DOHH2 (cell line): Measurements from ENCODE around the gene PKM.

ENCODE experiments used
- H3F3A ChIP-seq: fragments of 200-600 bp; sonication (generic), shearing (Covaris generic); 2 replicates; pipeline ENCODE4 v1.6.0; 2016; ENCODE audit warnings: antibody characterized with exemption, mild to moderate bottlenecking; ENCODE audit not compliant: control insufficient read depth, insufficient read depth
- H3K27ac ChIP-seq: fragments of 200-600 bp; sonication (generic); 2 replicates; pipeline ENCODE4 v1.5.1; 2014; ENCODE audit warnings: low read depth, mild to moderate bottlenecking, low read length, moderate library complexity
- H3K27me3 ChIP-seq: fragments of 200-600 bp; sonication (generic); 2 replicates; pipeline ENCODE4 v1.6.1; 2014; ENCODE audit warnings: mild to moderate bottlenecking, low read length, mixed read lengths; ENCODE audit not compliant: control insufficient read depth
- H3K36me3 ChIP-seq: fragments of 200-600 bp; sonication (generic); 2 replicates; pipeline ENCODE4 v1.6.1; 2014; ENCODE audit warnings: mild to moderate bottlenecking, low read length, moderate library complexity, mixed read lengths; ENCODE audit not compliant: control insufficient read depth
- H3K4me1 ChIP-seq: fragments of 200-600 bp; sonication (generic); 2 replicates; pipeline ENCODE4 v1.6.1; 2014; ENCODE audit warnings: mild to moderate bottlenecking, low read length, mixed read lengths; ENCODE audit not compliant: control insufficient read depth
- H3K4me2 ChIP-seq: fragments of 200-600 bp; sonication (generic); 2 replicates; pipeline ENCODE4 v1.6.0; 2014; ENCODE audit warnings: mild to moderate bottlenecking, low read length, moderate library complexity
- H3K4me3 ChIP-seq: fragments of 200-600 bp; sonication (generic); 2 replicates; pipeline ENCODE4 v1.5.1; 2014; ENCODE audit warnings: mild to moderate bottlenecking, low read length, mixed read lengths
- H3K79me2 ChIP-seq: fragments of 200-600 bp; sonication (generic); 2 replicates; pipeline ENCODE4 v1.6.1; 2014; ENCODE audit warnings: mild to moderate bottlenecking, low read length, mixed read lengths; ENCODE audit not compliant: control insufficient read depth
- H3K9me2 ChIP-seq: fragments of 200-600 bp; sonication (generic); replicated peaks from 2 replicates; pipeline ENCODE4 v1.6.1; 2014; ENCODE audit warnings: mild to moderate bottlenecking, low read length, mixed read lengths; ENCODE audit not compliant: control insufficient read depth
- H3K9me3 ChIP-seq: fragments of 200-600 bp; sonication (generic); 2 replicates; pipeline ENCODE4 v1.6.1; 2014; ENCODE audit warnings: antibody characterized with exemption, low read length, mixed read lengths; ENCODE audit not compliant: control insufficient read depth, insufficient read depth
- H4K20me1 ChIP-seq: fragments of 200-600 bp; sonication (generic); 2 replicates; pipeline ENCODE4 v1.6.0; 2014; ENCODE audit warnings: low read depth, mild to moderate bottlenecking, antibody characterized with exemption, low read length, moderate library complexity; ENCODE audit not compliant: control insufficient read depth, insufficient read depth
- CTCF ChIP-seq: fragments of 200-600 bp; sonication (generic); IDR thresholded peaks from one replicate; pipeline ENCODE4 v1.5.1; 2014; ENCODE audit warnings: antibody characterized with exemption, mild to moderate bottlenecking, low read depth, low read length; ENCODE audit not compliant: poor library complexity, severe bottlenecking
- EZH2phosphoT487 ChIP-seq: fragments of 200-600 bp; sonication (generic); IDR thresholded peaks from 2 replicates; pipeline ENCODE4 v1.6.1; 2017; ENCODE audit warnings: borderline replicate concordance, mild to moderate bottlenecking, antibody characterized with exemption, low read length, moderate library complexity, mixed read lengths

PKM gene

GRCh38 chr15:72231066-72231832 is at the start of gene PKM:
PKM (minus strand) TSS chr15:72231190; CDS start chr15:72219097, 12,093 bp downstream.
- TF ChIP-seq EZH2phosphoT487 (no peak), CTCF (no peak)
- Histone ChIP-seq H3K9me3 (no peaks in the 10 kb centered on the region), H3K27me3 (no peaks in the 10 kb centered on the region), H3K9me2 (no peaks in the 10 kb centered on the region), H3K4me2 (peak within 1 kb of the TSS; percentile 99), H4K20me1 (peaks cover 14% of the 10 kb centered on the region), H3K27ac (peak within 1 kb of the TSS; percentile 91), H3K36me3 (peaks cover 41% of the 10 kb centered on the region), H3K79me2 (peaks cover 56% of the 10 kb centered on the region), H3K4me1 (peaks cover 38% of the 10 kb centered on the region), H3F3A (peaks cover 36% of the 10 kb centered on the region), H3K4me3 (peak within 1 kb of the TSS; percentile 98)

- Histone ChIP-seq H3K4me3 (no peak overlapping the region), H4K20me1 (no peaks in the 10 kb centered on the region), H3K27ac (no peak overlapping the region), H3F3A (no peaks in the 10 kb centered on the region), H3K9me2 (no peaks in the 10 kb centered on the region), H3K9me3 (no peaks in the 10 kb centered on the region), H3K36me3 (no peaks in the 10 kb centered on the region), H3K27me3 (peaks cover 3% of the 10 kb centered on the region), H3K4me1 (no peaks in the 10 kb centered on the region), H3K79me2 (no peaks in the 10 kb centered on the region), H3K4me2 (no peak overlapping the region)
- TF ChIP-seq EZH2phosphoT487 = no peak
- TF ChIP-seq CTCF = no peak
Measured at GRCh38 chr15:72280751-72281150, 49.8 kb upstream of the PKM start.

- Histone ChIP-seq H3F3A (no peaks in the 10 kb centered on the region), H3K4me3 (no peak overlapping the region), H3K27me3 (peaks cover 3% of the 10 kb centered on the region), H4K20me1 (no peaks in the 10 kb centered on the region), H3K36me3 (no peaks in the 10 kb centered on the region), H3K4me2 (no peak overlapping the region), H3K27ac (no peak overlapping the region), H3K4me1 (no peaks in the 10 kb centered on the region), H3K9me3 (no peaks in the 10 kb centered on the region), H3K79me2 (no peaks in the 10 kb centered on the region), H3K9me2 (0 out of 2 replicates have a peak, but pooled peaks cover 2% of the 10 kb centered on the region)
- TF ChIP-seq CTCF = no peak
Measured at GRCh38 chr15:72278737-72279136, 47.7 kb upstream of the PKM start.
